GM12873 (cell line): ENCODE data around the gene EDA.

Experiments
- TF ChIP-seq, protein P1 (sequence below): IDR thresholded peaks from 2 replicates; pipeline ENCODE4 v1.5.1; 2012; ENCODE audit warnings: low read depth, mild to moderate bottlenecking, moderate library complexity, low read length, control low read depth; ENCODE audit not compliant: insufficient read depth; ENCODE audit errors: missing control alignments

The EDA gene

DNA sequence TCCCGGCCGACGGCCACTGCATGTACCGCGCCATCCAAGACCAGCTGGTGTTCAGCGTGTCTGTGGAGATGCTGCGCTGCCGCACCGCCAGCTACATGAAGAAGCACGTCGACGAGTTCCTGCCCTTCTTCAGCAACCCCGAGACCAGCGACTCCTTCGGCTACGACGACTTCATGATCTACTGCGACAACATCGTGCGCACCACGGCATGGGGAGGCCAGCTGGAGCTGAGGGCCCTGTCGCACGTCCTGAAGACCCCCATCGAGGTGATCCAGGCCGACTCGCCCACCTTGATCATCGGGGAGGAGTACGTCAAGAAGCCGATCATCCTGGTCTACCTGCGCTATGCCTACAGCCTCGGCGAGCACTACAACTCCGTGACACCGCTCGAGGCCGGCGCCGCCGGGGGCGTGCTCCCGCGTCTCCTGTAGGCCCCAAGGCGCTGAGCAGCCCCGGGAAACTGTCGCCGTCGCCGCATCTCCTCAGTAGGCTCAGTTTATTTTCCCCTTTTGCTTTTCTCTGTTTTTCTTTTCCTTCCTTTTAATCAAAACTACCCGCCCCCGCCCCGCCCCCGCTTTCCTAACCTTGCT, 447.1 kb downstream of the EDA start:
- TF ChIP-seq, protein P1, sequence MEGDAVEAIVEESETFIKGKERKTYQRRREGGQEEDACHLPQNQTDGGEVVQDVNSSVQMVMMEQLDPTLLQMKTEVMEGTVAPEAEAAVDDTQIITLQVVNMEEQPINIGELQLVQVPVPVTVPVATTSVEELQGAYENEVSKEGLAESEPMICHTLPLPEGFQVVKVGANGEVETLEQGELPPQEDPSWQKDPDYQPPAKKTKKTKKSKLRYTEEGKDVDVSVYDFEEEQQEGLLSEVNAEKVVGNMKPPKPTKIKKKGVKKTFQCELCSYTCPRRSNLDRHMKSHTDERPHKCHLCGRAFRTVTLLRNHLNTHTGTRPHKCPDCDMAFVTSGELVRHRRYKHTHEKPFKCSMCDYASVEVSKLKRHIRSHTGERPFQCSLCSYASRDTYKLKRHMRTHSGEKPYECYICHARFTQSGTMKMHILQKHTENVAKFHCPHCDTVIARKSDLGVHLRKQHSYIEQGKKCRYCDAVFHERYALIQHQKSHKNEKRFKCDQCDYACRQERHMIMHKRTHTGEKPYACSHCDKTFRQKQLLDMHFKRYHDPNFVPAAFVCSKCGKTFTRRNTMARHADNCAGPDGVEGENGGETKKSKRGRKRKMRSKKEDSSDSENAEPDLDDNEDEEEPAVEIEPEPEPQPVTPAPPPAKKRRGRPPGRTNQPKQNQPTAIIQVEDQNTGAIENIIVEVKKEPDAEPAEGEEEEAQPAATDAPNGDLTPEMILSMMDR, result no peak

DNA sequence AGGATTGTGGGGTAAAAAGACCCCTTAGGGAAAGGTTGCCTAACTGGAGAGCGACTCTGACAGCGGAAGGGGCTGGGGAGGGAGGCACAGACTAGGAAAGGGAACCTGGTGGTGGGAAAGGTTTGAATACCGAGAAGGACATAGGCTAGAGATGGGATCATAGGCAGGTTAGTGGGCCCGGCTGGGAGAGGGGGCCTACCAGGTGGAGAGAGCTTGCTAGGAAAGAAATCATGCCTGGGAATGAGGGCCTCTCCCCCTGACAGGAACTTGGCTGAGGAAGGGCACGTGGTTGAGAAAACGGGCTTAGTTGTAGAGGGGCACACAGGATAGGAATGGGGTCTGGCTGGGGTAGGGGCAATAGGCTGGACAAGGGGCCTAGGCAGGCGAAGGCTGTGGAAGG, 450.7 kb downstream of the EDA start:
- TF ChIP-seq, protein P1, result no peak

DNA sequence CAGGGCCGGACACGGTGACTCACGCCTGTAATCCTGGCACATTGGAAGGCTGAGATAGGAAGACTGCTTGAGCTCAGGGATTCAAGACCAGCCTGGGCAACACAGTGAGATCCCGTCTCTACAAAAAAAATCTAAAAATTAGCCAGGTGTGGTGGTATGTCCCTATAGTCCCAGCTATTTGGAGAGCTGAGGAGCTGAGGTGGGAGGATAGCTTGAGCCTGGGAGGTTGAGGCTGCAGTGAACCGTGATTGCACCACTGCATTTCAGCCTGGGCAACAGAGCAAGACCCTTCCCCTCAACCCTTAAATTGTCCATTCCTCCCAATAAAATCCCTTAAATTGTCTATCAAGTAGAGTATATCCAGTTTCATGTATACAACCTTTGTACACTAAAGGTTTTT, 463.4 kb downstream of the EDA start:
- TF ChIP-seq, protein P1, result no peak

DNA sequence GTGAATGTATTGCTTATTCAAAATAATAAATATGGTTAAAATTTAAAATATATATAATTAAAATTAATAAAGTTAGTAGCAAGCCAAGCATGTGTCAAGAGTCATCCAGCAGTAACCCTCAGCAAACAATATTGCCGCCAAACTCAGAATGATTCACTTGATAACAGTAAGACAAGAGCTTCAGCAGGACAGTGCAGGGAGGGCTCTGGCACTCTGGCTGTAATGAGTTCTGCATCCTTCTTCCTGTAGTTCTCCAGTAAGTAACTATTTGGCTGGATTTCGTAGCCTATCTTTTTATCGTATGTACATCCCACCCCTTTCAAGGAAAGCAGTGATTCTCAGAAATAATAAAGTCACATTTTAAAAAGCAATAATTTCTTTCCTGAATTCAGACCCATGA, 464.0 kb downstream of the EDA start:
- TF ChIP-seq, protein P1, result no peak

DNA sequence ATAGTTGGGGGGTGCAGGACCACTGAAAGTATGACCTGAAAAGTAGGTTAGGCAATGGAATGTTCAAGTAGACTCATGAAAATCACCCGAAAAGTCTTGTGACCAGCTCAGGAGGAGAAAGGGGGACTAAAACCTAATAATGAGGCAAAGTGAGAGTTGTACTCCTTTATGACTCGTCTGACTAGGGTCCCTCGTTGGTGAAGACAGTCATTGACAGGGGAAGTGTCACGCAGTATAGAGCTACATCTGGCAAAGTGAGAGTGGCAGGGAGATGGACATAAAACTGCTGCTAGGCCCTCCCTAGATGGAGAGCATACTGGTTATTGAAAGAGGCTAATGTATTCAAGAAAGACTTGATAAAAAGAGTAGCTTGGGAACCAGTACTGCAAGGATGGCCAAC, 466.8 kb downstream of the EDA start:
- TF ChIP-seq, protein P1, result no peak

DNA sequence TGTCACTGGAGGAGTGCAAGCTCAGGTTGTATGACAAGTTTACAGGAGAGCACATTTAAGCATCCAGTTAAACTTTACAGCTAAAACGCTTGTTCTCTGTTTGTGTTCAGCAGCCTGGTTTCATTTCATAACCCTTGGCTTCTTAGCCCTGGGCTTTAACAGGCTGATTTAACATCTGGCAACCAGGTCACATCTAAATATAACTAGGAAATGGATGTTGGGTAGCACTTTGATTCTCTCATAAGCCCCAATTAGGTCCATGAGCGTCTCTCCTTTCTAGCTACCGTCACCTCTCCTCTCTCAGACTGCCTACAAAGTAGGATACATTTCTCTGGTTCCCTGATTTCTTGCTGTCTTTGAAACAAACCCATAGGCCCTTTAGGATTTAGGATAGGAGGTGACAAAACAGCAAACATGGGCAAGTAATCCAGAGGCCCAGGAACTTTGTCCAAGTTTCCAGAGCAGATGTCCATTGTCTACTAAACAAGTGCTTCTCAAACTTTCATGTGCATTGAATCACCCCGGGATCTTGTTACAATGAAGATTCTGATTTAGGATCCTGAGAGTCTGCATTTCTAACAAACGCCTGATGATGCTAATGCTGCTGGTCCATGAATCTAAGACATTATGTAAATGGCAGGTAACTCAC, 468.8 kb downstream of the EDA start:
- TF ChIP-seq, protein P1, result no peak

DNA sequence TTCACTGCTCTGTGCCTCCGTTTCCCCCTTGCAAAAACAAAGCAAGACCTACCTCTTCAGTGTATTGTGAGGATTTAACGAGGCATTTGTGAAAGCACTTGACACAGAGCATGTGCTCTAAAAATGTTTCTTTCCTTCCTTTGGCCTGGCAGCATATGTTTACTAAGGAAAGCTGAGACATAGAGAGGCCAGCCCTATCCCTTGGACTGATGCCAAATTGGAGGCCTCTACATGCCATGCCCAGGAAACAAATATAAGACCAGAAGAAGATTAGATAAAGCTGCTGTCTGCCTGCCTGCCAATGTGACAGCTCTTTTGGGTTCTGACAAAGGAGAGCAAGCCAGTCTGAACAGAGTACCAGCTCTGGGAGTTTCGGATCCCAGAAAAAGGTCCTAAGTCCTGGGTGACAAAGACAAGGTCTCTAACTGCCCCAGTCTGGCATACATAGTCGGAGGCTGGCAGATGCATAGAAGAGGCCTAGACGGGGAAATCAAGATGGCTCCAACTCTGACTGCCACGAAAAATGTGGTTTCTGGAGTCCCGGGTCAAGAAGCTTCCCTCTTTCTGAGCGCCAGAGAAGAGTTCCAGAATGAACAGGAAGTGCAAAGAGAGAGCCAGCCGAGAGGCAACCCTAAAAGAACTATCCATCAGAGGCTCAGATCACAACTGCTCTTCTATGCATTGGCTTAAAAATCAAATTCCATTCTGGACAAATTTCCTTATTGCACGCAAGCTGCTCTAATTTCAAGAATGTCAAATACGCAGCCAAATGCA, 472.1 kb downstream of the EDA start:
- TF ChIP-seq, protein P1, result no peak
